22Rv1 (cell line): ENCODE measurements around the gene RPL22.
"Not testable (repeated sequence)": the region's sequence is repeated elsewhere in the genome, so short reads cannot be mapped to it uniquely, and the experiment has no call there.

Experiments used
- ZFX ChIP-seq: fragments of 450-650 bp; IDR thresholded peaks from 2 replicates; pipeline ENCODE4 v1.6.1; 2017; ENCODE audit warnings: antibody characterized with exemption, borderline replicate concordance
- TF ChIP-seq, protein P1 (sequence below): fragments of 450-650 bp; IDR thresholded peaks from 2 replicates; pipeline ENCODE4 v1.5.1; 2017; ENCODE audit warnings: mild to moderate bottlenecking

- TF ChIP-seq, protein P1, sequence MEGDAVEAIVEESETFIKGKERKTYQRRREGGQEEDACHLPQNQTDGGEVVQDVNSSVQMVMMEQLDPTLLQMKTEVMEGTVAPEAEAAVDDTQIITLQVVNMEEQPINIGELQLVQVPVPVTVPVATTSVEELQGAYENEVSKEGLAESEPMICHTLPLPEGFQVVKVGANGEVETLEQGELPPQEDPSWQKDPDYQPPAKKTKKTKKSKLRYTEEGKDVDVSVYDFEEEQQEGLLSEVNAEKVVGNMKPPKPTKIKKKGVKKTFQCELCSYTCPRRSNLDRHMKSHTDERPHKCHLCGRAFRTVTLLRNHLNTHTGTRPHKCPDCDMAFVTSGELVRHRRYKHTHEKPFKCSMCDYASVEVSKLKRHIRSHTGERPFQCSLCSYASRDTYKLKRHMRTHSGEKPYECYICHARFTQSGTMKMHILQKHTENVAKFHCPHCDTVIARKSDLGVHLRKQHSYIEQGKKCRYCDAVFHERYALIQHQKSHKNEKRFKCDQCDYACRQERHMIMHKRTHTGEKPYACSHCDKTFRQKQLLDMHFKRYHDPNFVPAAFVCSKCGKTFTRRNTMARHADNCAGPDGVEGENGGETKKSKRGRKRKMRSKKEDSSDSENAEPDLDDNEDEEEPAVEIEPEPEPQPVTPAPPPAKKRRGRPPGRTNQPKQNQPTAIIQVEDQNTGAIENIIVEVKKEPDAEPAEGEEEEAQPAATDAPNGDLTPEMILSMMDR, result not testable (repeated sequence)
- TF ChIP-seq ZFX, result not testable (repeated sequence)
Measured at GRCh38 chr1:6219641-6220040, 20.2 kb upstream of the RPL22 start.
